ENCODE measurements around the gene CEP192.
"Not testable (repeated sequence)": the region's sequence is repeated elsewhere in the genome, so short reads cannot be mapped to it uniquely, and the experiment has no call there.

The CEP192 gene

GRCh38 chr18:13096232-13096631, 105.1 kb downstream of the CEP192 start:
- no peaks in the 10 kb centered on the region for H3K4me1 Mint-ChIP-seq (ENCODE audit: low read depth)
- no peaks in the 10 kb centered on the region for H3K9me3 Mint-ChIP-seq
- no peaks in the 10 kb centered on the region for H3K27me3 Mint-ChIP-seq
- peaks cover 74% of the 10 kb centered on the region for H3K36me3 Mint-ChIP-seq (ENCODE audit: low read depth)
- no peak overlapping the region for H3K4me3 Mint-ChIP-seq
- H3K27ac Mint-ChIP-seq = no peak overlapping the region

- Mint-ChIP-seq H3K27me3 (no peaks in the 10 kb centered on the region), H3K4me3 (no peak overlapping the region), H3K4me1 (ENCODE audit: low read depth) (no peaks in the 10 kb centered on the region), H3K27ac (no peak overlapping the region), H3K9me3 (no peaks in the 10 kb centered on the region), H3K36me3 (ENCODE audit: low read depth) (peaks cover 77% of the 10 kb centered on the region)
These were observed 105.6 kb downstream of the CEP192 start for GRCh38 chr18:13096719-13097118.

- H3K27ac Mint-ChIP-seq; H3K9me3 Mint-ChIP-seq; H3K4me3 Mint-ChIP-seq; H3K4me1 Mint-ChIP-seq (ENCODE audit: low read depth); H3K27me3 Mint-ChIP-seq: not testable (repeated sequence)
- H3K36me3 Mint-ChIP-seq (ENCODE audit: low read depth) = peaks cover 80% of the 10 kb centered on the region
These were observed 106.9 kb downstream of the CEP192 start for GRCh38 chr18:13098104-13098503.

DNA sequence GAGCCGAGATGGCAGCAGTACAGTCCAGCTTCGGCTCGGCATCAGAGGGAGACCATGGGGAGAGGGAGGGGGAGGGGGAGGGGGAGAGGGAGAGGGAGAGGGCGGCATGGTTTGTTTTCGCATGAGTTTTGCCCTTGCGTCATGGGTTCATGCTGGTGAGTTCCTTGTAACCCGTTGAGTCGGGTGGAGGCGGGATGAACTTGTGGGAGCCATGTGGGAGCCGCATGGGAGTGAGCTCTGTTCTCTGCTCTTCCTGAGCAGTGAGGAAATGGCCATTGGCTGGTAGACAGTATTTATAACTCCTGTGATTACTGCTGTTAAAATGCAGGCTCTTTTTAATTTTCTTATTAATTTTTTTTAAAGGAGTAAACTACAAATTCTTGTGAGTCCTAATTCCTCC, 108.0 kb downstream of the CEP192 start:
- H3K9me3 Mint-ChIP-seq = no peaks in the 10 kb centered on the region
- H3K27me3 Mint-ChIP-seq = no peaks in the 10 kb centered on the region
- H3K4me1 Mint-ChIP-seq (ENCODE audit: low read depth) = no peaks in the 10 kb centered on the region
- H3K36me3 Mint-ChIP-seq (ENCODE audit: low read depth) = peaks cover 80% of the 10 kb centered on the region
- no peak overlapping the region for H3K4me3 Mint-ChIP-seq
- H3K27ac Mint-ChIP-seq = no peak overlapping the region

DNA sequence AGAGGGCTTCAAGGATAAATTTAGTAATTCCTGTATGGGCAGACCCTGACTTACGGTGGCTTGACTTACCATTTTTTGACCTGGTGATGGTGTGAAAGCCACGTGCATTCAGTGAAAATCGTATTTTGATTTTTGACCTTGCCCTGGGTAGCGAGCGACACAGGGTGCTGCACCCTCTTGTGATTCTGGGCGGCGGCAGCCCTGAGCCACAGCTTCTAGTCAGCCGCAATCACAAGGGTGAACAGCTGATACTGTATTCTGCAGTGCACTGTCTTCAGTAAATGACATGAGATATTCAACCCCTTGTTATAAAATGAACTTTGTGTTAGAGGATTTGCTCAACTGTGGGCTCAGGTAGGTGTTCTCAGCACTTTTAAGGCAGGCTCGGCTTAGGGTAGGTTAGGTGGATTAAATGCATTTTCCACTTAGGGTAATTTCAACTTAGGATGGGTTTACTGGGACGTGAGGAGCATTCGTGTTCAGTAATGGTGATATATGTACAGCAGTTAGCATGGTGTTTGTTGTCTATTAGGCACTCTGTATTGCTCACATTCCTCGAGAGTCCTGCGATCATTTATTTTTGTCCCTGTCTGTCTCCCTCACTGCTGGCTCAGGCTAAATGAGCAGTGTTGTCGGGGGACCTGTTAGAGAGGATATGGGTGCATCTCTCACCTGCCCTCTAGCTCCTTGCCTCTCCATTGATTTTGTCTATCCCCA, 109.9 kb downstream of the CEP192 start:
- Mint-ChIP-seq H3K27me3 (no peaks in the 10 kb centered on the region), H3K4me3 (no peak overlapping the region), H3K36me3 (ENCODE audit: low read depth) (peaks cover 82% of the 10 kb centered on the region), H3K9me3 (no peaks in the 10 kb centered on the region), H3K27ac (no peak overlapping the region), H3K4me1 (ENCODE audit: low read depth) (no peaks in the 10 kb centered on the region)

GRCh38 chr18:13101659-13102197, 110.6 kb downstream of the CEP192 start:
- no peaks in the 10 kb centered on the region for H3K4me1 Mint-ChIP-seq (ENCODE audit: low read depth)

DNA sequence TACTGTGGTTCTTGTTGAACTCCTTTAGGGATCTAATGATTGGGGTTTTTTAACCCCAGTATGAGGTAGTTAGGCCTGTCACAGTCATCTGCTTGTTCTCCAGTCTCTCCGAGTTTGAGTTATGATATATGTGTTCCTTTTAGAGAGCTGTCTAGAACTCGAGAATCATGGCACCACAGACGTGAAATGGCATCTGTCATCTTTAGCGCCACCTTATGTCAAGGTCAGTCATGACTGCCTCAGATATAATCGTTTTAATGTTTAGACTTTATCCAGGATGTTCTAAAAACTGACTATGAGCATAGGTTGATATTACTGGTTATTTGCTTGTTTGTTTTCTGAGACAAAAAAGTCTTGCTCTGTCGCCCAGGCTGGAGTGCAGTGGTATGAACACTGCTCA, 112.2 kb downstream of the CEP192 start:
- H3K27me3 Mint-ChIP-seq = no peaks in the 10 kb centered on the region
- no peak overlapping the region for H3K4me3 Mint-ChIP-seq
- H3K36me3 Mint-ChIP-seq (ENCODE audit: low read depth) = peaks cover 91% of the 10 kb centered on the region
- H3K27ac Mint-ChIP-seq = no peak overlapping the region
- peaks cover 3% of the 10 kb centered on the region for H3K4me1 Mint-ChIP-seq (ENCODE audit: low read depth)
- H3K9me3 Mint-ChIP-seq = no peaks in the 10 kb centered on the region

More at GRCh38 chr18:13101659-13102197, 110.6 kb downstream of the CEP192 start:
- H3K9me3 Mint-ChIP-seq = no peaks in the 10 kb centered on the region
- peaks cover 82% of the 10 kb centered on the region for H3K36me3 Mint-ChIP-seq (ENCODE audit: low read depth)
- H3K27ac Mint-ChIP-seq = no peak overlapping the region
- no peaks in the 10 kb centered on the region for H3K27me3 Mint-ChIP-seq
- no peak overlapping the region for H3K4me3 Mint-ChIP-seq

- H3K36me3 Mint-ChIP-seq (ENCODE audit: low read depth) = peaks cover 99% of the 10 kb centered on the region
- H3K4me1 Mint-ChIP-seq (ENCODE audit: low read depth) = peaks cover 5% of the 10 kb centered on the region
- no peak overlapping the region for H3K4me3 Mint-ChIP-seq
- no peaks in the 10 kb centered on the region for H3K9me3 Mint-ChIP-seq
- no peaks in the 10 kb centered on the region for H3K27me3 Mint-ChIP-seq
- H3K27ac Mint-ChIP-seq = no peak overlapping the region
These were observed 113.9 kb downstream of the CEP192 start for GRCh38 chr18:13105059-13105458.

DNA sequence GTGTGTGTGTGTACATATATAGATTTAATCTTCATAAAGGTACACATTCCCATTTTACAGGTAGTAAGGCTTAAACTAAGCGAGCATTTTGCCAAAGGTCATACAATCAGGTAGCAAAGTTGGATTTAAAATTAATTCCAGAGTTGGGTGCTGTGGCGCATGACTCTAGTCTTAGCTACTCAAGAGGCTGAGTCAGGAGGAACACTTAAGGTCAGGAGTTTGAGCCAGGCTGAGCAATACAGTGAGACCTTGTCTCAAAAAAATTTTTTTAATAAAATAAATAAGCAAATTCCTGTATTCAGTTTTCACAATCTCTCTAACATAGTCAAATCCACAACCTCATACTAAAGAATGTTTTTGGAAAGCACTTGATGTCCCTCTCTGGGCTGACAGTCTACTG, 115.9 kb downstream of the CEP192 start:
- no peaks in the 10 kb centered on the region for H3K9me3 Mint-ChIP-seq
- H3K27me3 Mint-ChIP-seq = no peaks in the 10 kb centered on the region
- peaks cover 5% of the 10 kb centered on the region for H3K4me1 Mint-ChIP-seq (ENCODE audit: low read depth)
- peaks cover 90% of the 10 kb centered on the region for H3K36me3 Mint-ChIP-seq (ENCODE audit: low read depth)
- no peak overlapping the region for H3K27ac Mint-ChIP-seq
- H3K4me3 Mint-ChIP-seq = no peak overlapping the region

GRCh38 chr18:13108330-13108729, 117.2 kb downstream of the CEP192 start:
- Mint-ChIP-seq H3K9me3 (no peaks in the 10 kb centered on the region), H3K27me3 (no peaks in the 10 kb centered on the region), H3K36me3 (ENCODE audit: low read depth) (peaks cover 78% of the 10 kb centered on the region), H3K27ac (no peak overlapping the region), H3K4me1 (ENCODE audit: low read depth) (peaks cover 5% of the 10 kb centered on the region), H3K4me3 (no peak overlapping the region)

GRCh38 chr18:13110559-13110958, 119.4 kb downstream of the CEP192 start:
- Mint-ChIP-seq H3K9me3 (no peaks in the 10 kb centered on the region), H3K4me3 (no peak overlapping the region), H3K36me3 (ENCODE audit: low read depth) (peaks cover 71% of the 10 kb centered on the region), H3K27ac (no peak overlapping the region), H3K4me1 (ENCODE audit: low read depth) (peaks cover 5% of the 10 kb centered on the region), H3K27me3 (no peaks in the 10 kb centered on the region)

- Mint-ChIP-seq H3K36me3 (ENCODE audit: low read depth) (peaks cover 58% of the 10 kb centered on the region), H3K9me3 (no peaks in the 10 kb centered on the region), H3K4me3 (no peak overlapping the region), H3K4me1 (ENCODE audit: low read depth) (peaks cover 5% of the 10 kb centered on the region), H3K27me3 (no peaks in the 10 kb centered on the region), H3K27ac (no peak overlapping the region)
These were observed 121.8 kb downstream of the CEP192 start for GRCh38 chr18:13112982-13113381.

- H3K27ac Mint-ChIP-seq = no peak overlapping the region
- H3K27me3 Mint-ChIP-seq = no peaks in the 10 kb centered on the region
- H3K9me3 Mint-ChIP-seq = no peaks in the 10 kb centered on the region
- no peak overlapping the region for H3K4me3 Mint-ChIP-seq
- H3K4me1 Mint-ChIP-seq (ENCODE audit: low read depth) = no peaks in the 10 kb centered on the region
- H3K36me3 Mint-ChIP-seq (ENCODE audit: low read depth) = peaks cover 34% of the 10 kb centered on the region
These were observed 129.1 kb downstream of the CEP192 start for GRCh38 chr18:13120255-13120654.

GRCh38 chr18:13120983-13121441, 129.8 kb downstream of the CEP192 start:
- no peak overlapping the region for H3K27ac Mint-ChIP-seq
- H3K36me3 Mint-ChIP-seq (ENCODE audit: low read depth) = peaks cover 27% of the 10 kb centered on the region
- H3K4me3 Mint-ChIP-seq = no peak overlapping the region
- no peaks in the 10 kb centered on the region for H3K4me1 Mint-ChIP-seq (ENCODE audit: low read depth)
- no peaks in the 10 kb centered on the region for H3K27me3 Mint-ChIP-seq
- no peaks in the 10 kb centered on the region for H3K9me3 Mint-ChIP-seq

GRCh38 chr18:13124411-13124810, 133.2 kb downstream of the CEP192 start:
- H3K4me3 Mint-ChIP-seq = no peak overlapping the region
- peaks cover 7% of the 10 kb centered on the region for H3K36me3 Mint-ChIP-seq (ENCODE audit: low read depth)
- H3K27ac Mint-ChIP-seq = no peak overlapping the region
- no peaks in the 10 kb centered on the region for H3K4me1 Mint-ChIP-seq (ENCODE audit: low read depth)
- no peaks in the 10 kb centered on the region for H3K9me3 Mint-ChIP-seq
- H3K27me3 Mint-ChIP-seq = no peaks in the 10 kb centered on the region

DNA sequence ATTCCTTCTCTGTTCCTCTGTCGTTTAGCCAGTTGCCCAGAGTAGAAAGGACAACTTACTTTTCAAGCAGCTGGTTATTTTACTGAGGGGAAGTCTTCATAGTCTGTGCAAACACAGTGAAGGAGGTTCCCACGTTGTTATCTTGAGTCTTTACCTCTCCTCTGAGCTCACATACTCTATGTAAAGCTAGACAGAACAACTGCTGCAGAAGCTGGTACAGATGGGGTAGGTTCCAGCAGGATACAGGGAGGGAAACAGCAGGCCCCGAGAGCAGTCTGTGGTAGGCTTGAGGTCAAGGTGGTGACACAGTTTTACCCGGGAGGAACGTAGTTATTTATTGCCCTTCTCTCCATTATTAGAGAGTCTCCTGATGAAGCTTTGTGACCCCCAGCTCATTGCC, 134.0 kb downstream of the CEP192 start:
- H3K27ac Mint-ChIP-seq = peak overlapping the region; percentile 8
- peaks cover 3% of the 10 kb centered on the region for H3K36me3 Mint-ChIP-seq (ENCODE audit: low read depth)
- H3K9me3 Mint-ChIP-seq = no peaks in the 10 kb centered on the region
- H3K4me3 Mint-ChIP-seq = no peak overlapping the region
- no peaks in the 10 kb centered on the region for H3K27me3 Mint-ChIP-seq
- H3K4me1 Mint-ChIP-seq (ENCODE audit: low read depth) = no peaks in the 10 kb centered on the region
